Left hindlimb (tissue), 1 donor: ENCODE results near the gene CACNA2D2.

Experiments
- DNase-seq: peaks from one replicate; pipeline ENCODE4 v3.0.0-alpha.2; 2018

CACNA2D2 gene

GRCh38 chr3:50365080-50365841 lies 138.2 kb downstream of the CACNA2D2 start:
- DNase-seq: peak; percentile 87

GRCh38 chr3:50364573-50365079 lies 138.8 kb downstream of the CACNA2D2 start:
- peak; percentile 59 for DNase-seq

- DNase-seq: no peak
These were observed 143.7 kb downstream of the CACNA2D2 start for GRCh38 chr3:50359760-50360110.

GRCh38 chr3:50358911-50359759 lies 144.3 kb downstream of the CACNA2D2 start, which contains the start of gene TMEM115:
TSS of gene TMEM115 (minus strand) at chr3:50359521. CDS start at chr3:50359063, 458 bp downstream.
- DNase-seq: peak; percentile 99

GRCh38 chr3:50358355-50358910 lies 145.0 kb downstream of the CACNA2D2 start:
- no peak for DNase-seq

- no peak for DNase-seq
These were observed 146.0 kb downstream of the CACNA2D2 start for GRCh38 chr3:50357481-50357880.

- no peak for DNase-seq
These were observed 146.9 kb downstream of the CACNA2D2 start for GRCh38 chr3:50356553-50356952.

GRCh38 chr3:50355829-50356552 lies 147.4 kb downstream of the CACNA2D2 start:
- DNase-seq: no peak

GRCh38 chr3:50354850-50355249 lies 148.6 kb downstream of the CACNA2D2 start:
- DNase-seq: no peak

GRCh38 chr3:50354186-50354764 lies 149.2 kb downstream of the CACNA2D2 start:
- DNase-seq: no peak

- no peak for DNase-seq
These were observed 150.0 kb downstream of the CACNA2D2 start for GRCh38 chr3:50353245-50354004.

GRCh38 chr3:50352781-50353180 lies 150.7 kb downstream of the CACNA2D2 start:
- DNase-seq: no peak

GRCh38 chr3:50351323-50351697 lies 152.1 kb downstream of the CACNA2D2 start:
- DNase-seq: no peak

- DNase-seq: peak; percentile 96
These were observed 152.7 kb downstream of the CACNA2D2 start, which contains the start of the genes CYB561D2 and NPRL2 for GRCh38 chr3:50350527-50351322. TSS of gene CYB561D2 (plus strand) at chr3:50350862. CDS start at chr3:50351434, 572 bp downstream. TSS of gene NPRL2 (minus strand) at chr3:50350775. CDS start at chr3:50350652, 123 bp downstream.

GRCh38 chr3:50350213-50350526 lies 153.3 kb downstream of the CACNA2D2 start:
- DNase-seq: no peak

- DNase-seq: peak; percentile 75
These were observed 156.1 kb downstream of the CACNA2D2 start for GRCh38 chr3:50347187-50347813.

GRCh38 chr3:50345586-50346234 lies 157.7 kb downstream of the CACNA2D2 start, which contains the start of gene ZMYND10:
TSS of gene ZMYND10 (minus strand) at chr3:50345732. CDS start at chr3:50345579, 153 bp downstream.
- peak; percentile 76 for DNase-seq

GRCh38 chr3:50345008-50345407 lies 158.4 kb downstream of the CACNA2D2 start:
- no peak for DNase-seq
